ENCODE data around the gene GFY. TPM values are rescaled to one million over a fixed set of nuclear protein-coding genes. Genes with fewer than 3 reads are reported as not detected.
A peak's percentile ranks its signal among the peaks of the same experiment; 100 is the strongest.

The GFY gene
- total and polyA plus RNA-seq, 2 donors (not counting 1 experiment from before 2014, with no cell fraction given) = not detected

DNA sequence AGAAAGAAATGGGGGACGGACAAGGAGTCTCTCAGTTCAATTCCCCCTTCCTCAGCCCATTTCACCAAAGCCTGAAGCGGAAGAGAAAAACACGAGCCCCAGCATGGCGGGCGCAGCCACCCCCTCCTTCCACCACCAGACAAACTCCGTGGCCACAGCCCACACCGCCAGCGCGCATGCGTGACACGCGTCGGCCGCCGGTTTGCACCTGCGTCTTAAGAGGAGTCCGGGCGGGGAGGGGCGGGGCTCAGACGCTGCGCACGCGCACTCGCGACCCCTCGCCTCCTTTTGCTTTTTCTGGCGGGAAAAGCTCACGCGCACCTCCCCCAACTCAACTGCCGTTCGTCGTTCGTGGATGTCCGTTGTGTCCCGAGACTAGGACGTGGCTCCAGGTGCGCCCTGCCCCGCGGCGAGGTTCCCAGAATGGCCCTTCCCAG, 37.2 kb upstream of the GFY start, which contains the start of gene KASH5:
KASH5 (plus strand) TSS at position 314 of the 437 bp plus-strand sequence. CDS start 2,635 bp downstream, outside the sequence.
- Histone ChIP-seq H3K79me2 (ENCODE audit: control insufficient read depth, insufficient read depth, low read length) (no peaks in the 10 kb centered on the region), H3K27me3 (replicated peaks in 1 of 4; ENCODE audit: control extremely low read depth in 1 of 4, control insufficient read depth in 3 of 4, insufficient read depth in 4 of 4, low read length in 3 of 4) (no peaks in the 10 kb centered on the region), H3K4me2 (replicated peaks; ENCODE audit: low read depth, low read length, poor library complexity, severe bottlenecking) (peak within 1 kb of the TSS; percentile 65), H3K4me1 (ENCODE audit: control insufficient read depth in 2 of 2, insufficient read depth in 2 of 2, low read length in 2 of 2) (peaks cover 21 to 46% of the 10 kb centered on the region in 2 donors), H3K36me3 (replicated peaks in 1 of 2; ENCODE audit: control extremely low read depth in 1 of 2, control insufficient read depth in 1 of 2, extremely low read depth in 1 of 2, insufficient read depth in 2 of 2, low read length in 1 of 2) (no peaks in the 10 kb centered on the region), H3K27ac (ENCODE audit: low read length in 2 of 2) (peak within 1 kb of the TSS in 1 of 2 donors; percentile 84), H3K4me3 (ENCODE audit: control extremely low read depth in 1 of 5, extremely low read depth in 1 of 5, insufficient read depth in 1 of 5, low read depth in 2 of 5, low read length in 4 of 5) (peak within 1 kb of the TSS in 3 of 5 experiments; percentile 43 to 65 (median 55)), H3K9ac (ENCODE audit: low read length) (peak within 1 kb of the TSS; percentile 63), H3K9me3 (ENCODE audit: control extremely low read depth in 1 of 3, control insufficient read depth in 2 of 3, insufficient read depth in 1 of 3, low read length in 2 of 3) (peaks cover 0 to 10% (median 2%) of the 10 kb centered on the region in 3 donors), H2AFZ (ENCODE audit: insufficient read depth, low read depth, low read length, poor library complexity, severe bottlenecking) (peak within 1 kb of the TSS; percentile 46), H4K20me1 (ENCODE audit: control insufficient read depth, insufficient read depth, low read length, poor library complexity, severe bottlenecking) (no peaks in the 10 kb centered on the region)
- ChIA-PET CTCF (interaction anchor here (0.7 to 1.3 kb wide), 3 partner anchors 79 to 86 kb away, joined by 4 to 5 read pairs (median 4); no protein-coding TSS in a partner anchor), POLR2A (interaction anchor here (0.6 to 1.5 kb wide), 8 partner anchors 34 to 162 kb away, joined by 3 to 11 read pairs (median 4); no protein-coding TSS in a partner anchor)
- WGBS (ENCODE audit: insufficient coverage) = 32% methylated on average over 33 of the region's 40 CpGs
- no peaks in the 10 kb centered on the region for H3K27me3 Mint-ChIP-seq
- peaks cover 43% of the 10 kb centered on the region for H3K4me1 Mint-ChIP-seq
- H3K4me3 Mint-ChIP-seq = peak within 1 kb of the TSS; percentile 80
- H3K9me3 Mint-ChIP-seq (ENCODE audit: insufficient read depth) = no peaks in the 10 kb centered on the region
- ATAC-seq (ENCODE audit: low read depth) (peak; percentile 37), DNase-seq (peak; percentile 90)
- peak within 1 kb of the TSS; percentile 90 for H3K27ac Mint-ChIP-seq
- TF ChIP-seq EZH2 (IDR thresholded peaks at IDR 0.05; ENCODE audit: borderline replicate concordance, insufficient read depth, low read depth, low read length, poor library complexity, severe bottlenecking) = no peak
- TF ChIP-seq, protein P1, sequence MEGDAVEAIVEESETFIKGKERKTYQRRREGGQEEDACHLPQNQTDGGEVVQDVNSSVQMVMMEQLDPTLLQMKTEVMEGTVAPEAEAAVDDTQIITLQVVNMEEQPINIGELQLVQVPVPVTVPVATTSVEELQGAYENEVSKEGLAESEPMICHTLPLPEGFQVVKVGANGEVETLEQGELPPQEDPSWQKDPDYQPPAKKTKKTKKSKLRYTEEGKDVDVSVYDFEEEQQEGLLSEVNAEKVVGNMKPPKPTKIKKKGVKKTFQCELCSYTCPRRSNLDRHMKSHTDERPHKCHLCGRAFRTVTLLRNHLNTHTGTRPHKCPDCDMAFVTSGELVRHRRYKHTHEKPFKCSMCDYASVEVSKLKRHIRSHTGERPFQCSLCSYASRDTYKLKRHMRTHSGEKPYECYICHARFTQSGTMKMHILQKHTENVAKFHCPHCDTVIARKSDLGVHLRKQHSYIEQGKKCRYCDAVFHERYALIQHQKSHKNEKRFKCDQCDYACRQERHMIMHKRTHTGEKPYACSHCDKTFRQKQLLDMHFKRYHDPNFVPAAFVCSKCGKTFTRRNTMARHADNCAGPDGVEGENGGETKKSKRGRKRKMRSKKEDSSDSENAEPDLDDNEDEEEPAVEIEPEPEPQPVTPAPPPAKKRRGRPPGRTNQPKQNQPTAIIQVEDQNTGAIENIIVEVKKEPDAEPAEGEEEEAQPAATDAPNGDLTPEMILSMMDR (IDR thresholded peaks at IDR 0.05) = no peak
- intact Hi-C loops (cut with micrococcal nuclease) = loop anchor here (1.0 kb wide), 1 partner anchor 81 kb away; no protein-coding TSS in a partner anchor

- intact Hi-C loops (cut with micrococcal nuclease) = no loop called here
- Mint-ChIP-seq H3K9me3 (ENCODE audit: insufficient read depth) (no peaks in the 10 kb centered on the region), H3K4me3 (peak overlapping the region; percentile 61), H3K27me3 (no peaks in the 10 kb centered on the region), H3K4me1 (peaks cover 43% of the 10 kb centered on the region), H3K27ac (no peak overlapping the region)
- TF ChIP-seq, protein P1 (IDR thresholded peaks at IDR 0.05) = no peak
- TF ChIP-seq EZH2 (IDR thresholded peaks at IDR 0.05; ENCODE audit: borderline replicate concordance, insufficient read depth, low read depth, low read length, poor library complexity, severe bottlenecking) = no peak
- no peaks in the 10 kb centered on the region for H3K79me2 ChIP-seq (ENCODE audit: control insufficient read depth, insufficient read depth, low read length)
- H3K9ac ChIP-seq (ENCODE audit: low read length) = no peak overlapping the region
- no peak overlapping the region for H3K4me3 ChIP-seq (ENCODE audit: control extremely low read depth in 1 of 5, extremely low read depth in 1 of 5, insufficient read depth in 1 of 5, low read depth in 2 of 5, low read length in 4 of 5)
- ATAC-seq (ENCODE audit: low read depth) (no peak), DNase-seq (no peak)
- H3K36me3 ChIP-seq (replicated peaks in 1 of 2; ENCODE audit: control extremely low read depth in 1 of 2, control insufficient read depth in 1 of 2, extremely low read depth in 1 of 2, insufficient read depth in 2 of 2, low read length in 1 of 2) = no peaks in the 10 kb centered on the region
- no peaks in the 10 kb centered on the region for H4K20me1 ChIP-seq (ENCODE audit: control insufficient read depth, insufficient read depth, low read length, poor library complexity, severe bottlenecking)
- POLR2A ChIA-PET = interaction anchor here (2.2 to 2.9 kb wide), 2 partner anchors 27 to 55 kb away, joined by 6 to 18 read pairs; partner anchors contain the start of genes CD37 and TEAD2
- no peak overlapping the region for H2AFZ ChIP-seq (ENCODE audit: insufficient read depth, low read depth, low read length, poor library complexity, severe bottlenecking)
- H3K4me1 ChIP-seq (ENCODE audit: control insufficient read depth in 2 of 2, insufficient read depth in 2 of 2, low read length in 2 of 2) = peaks cover 21 to 46% of the 10 kb centered on the region in 2 donors
- no peak overlapping the region for H3K27ac ChIP-seq (ENCODE audit: low read length in 2 of 2)
- H3K9me3 ChIP-seq (ENCODE audit: control extremely low read depth in 1 of 3, control insufficient read depth in 2 of 3, insufficient read depth in 1 of 3, low read length in 2 of 3) = peaks cover 0 to 6% (median 0%) of the 10 kb centered on the region in 3 donors
- H3K27me3 ChIP-seq (replicated peaks in 1 of 4; ENCODE audit: control extremely low read depth in 1 of 4, control insufficient read depth in 3 of 4, insufficient read depth in 4 of 4, low read length in 3 of 4) = no peaks in the 10 kb centered on the region
- H3K4me2 ChIP-seq (replicated peaks; ENCODE audit: low read depth, low read length, poor library complexity, severe bottlenecking) = no peak overlapping the region
- CTCF ChIA-PET = interaction anchor here (1.0 to 5.9 kb wide), 6 partner anchors 24 to 124 kb away, joined by 3 to 54 read pairs (median 8); partner anchors contain the start of gene GFY
- 95% methylated on average over 20 of the region's 20 CpGs for WGBS (ENCODE audit: insufficient coverage)
Measured at GRCh38 chr19:49389406-49389805, 35.8 kb upstream of the GFY start.

Measured in B cell (primary cell).